ENCODE results near the gene C14orf132. TPM values are rescaled to one million over a fixed set of nuclear protein-coding genes. Genes with fewer than 3 reads are reported as not detected.
"Not testable (repeated sequence)": the region's sequence is repeated elsewhere in the genome, so short reads cannot be mapped to it uniquely, and the experiment has no call there.

C14orf132 gene
- total and polyA plus RNA-seq, 10 of the 15 experiments (the other 5 are each of a cell fraction or from before 2014, with no cell fraction given), result under 0.01 to 1.2 (median 0.03) TPM; not detected in 2

DNA sequence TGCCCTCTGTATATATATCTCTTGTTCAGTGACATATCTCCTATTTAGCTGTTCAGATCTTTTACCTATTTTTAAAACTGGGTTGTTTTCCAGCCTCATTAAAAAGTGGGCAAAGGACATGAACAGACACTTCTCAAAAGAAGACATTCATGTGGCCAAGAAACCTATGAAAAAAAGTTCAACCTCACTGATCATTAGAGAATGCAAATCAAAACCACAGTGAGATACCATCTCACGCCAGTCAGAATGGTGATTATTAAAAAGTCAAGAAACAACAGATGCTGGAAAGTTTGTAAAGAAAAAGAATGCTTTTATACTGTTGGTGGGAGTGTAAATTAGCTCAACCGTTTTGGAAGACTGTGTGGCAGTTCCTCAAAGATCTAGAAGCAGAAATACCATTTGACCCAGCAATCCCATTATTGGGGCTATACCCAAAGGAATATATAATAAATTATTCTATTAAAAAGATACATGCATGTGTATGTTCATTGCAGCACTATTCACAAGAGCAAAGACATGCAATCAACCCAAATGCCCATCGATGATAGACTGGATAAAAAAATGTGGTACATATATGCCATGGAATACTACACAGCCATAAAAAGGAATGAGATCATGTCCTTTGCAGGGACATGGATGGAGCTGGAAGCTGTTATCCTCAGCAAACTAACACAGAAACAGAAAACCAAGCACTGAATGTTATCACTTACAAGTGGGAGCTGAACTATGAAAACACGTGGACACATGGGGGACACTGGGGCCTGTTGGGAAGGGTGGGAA is 34.3 kb downstream of the C14orf132 start:
- H3K4me1 ChIP-seq (ENCODE audit: control insufficient read depth, insufficient read depth, low read length); H3K79me2 ChIP-seq (ENCODE audit: control insufficient read depth, insufficient read depth, low read length); DNase-seq (ENCODE audit: low read depth, low spot score); H3K9ac ChIP-seq (ENCODE audit: control insufficient read depth, insufficient read depth, low read length); in situ Hi-C loops (cut with MboI); H3K9me3 ChIP-seq (replicated peaks; ENCODE audit: control insufficient read depth, insufficient read depth, low read length); ATAC-seq; H3K4me2 ChIP-seq (ENCODE audit: control insufficient read depth, insufficient read depth); H3K4me3 ChIP-seq; H3K27ac ChIP-seq (ENCODE audit: control insufficient read depth, insufficient read depth); H2AFZ ChIP-seq (ENCODE audit: control insufficient read depth, low read depth, low read length); POLR2A ChIA-PET; H3K36me3 ChIP-seq (ENCODE audit: control insufficient read depth in 2 of 2, insufficient read depth in 2 of 2, low read length in 1 of 2); FAIRE-seq; BruUV-seq (replicated peaks); intact Hi-C loops (cut with micrococcal nuclease; ENCODE audit: unreplicated experiment); H3K27me3 ChIP-seq (replicated peaks in 1 of 2; ENCODE audit: control insufficient read depth in 2 of 2, insufficient read depth in 2 of 2, low read length in 1 of 2); H4K20me1 ChIP-seq (ENCODE audit: control insufficient read depth, insufficient read depth): not testable (repeated sequence)
- TF ChIP-seq DPF2 (IDR thresholded peaks at IDR 0.05) (peak; percentile 65; the same call in 1 of the 2 replicates), IKZF2 (IDR thresholded peaks at IDR 0.05) (peak; percentile 18 to 51; a peak in 2 of 4 replicates), ZNF24 (IDR thresholded peaks at IDR 0.05) (0 out of 2 replicates have a peak, but pooled peaks have one; percentile 9), NR2F1 (conservative IDR thresholded peaks at IDR 0.05) (peak; percentile 49; the same call in 1 of the 2 replicates), BMI1 (IDR thresholded peaks at IDR 0.05; ENCODE audit: borderline replicate concordance) (0 out of 2 replicates have a peak, but pooled peaks have one; percentile 40), MEF2B (IDR thresholded peaks at IDR 0.05; ENCODE audit: partially characterized antibody, poor library complexity, severe bottlenecking) (peak; percentile 41), IKZF1 (conservative IDR thresholded peaks at IDR 0.05) (peak; percentile 35; the same call in 1 of the 2 replicates), ATF7 (IDR thresholded peaks at IDR 0.05; ENCODE audit: low read depth) (0 out of 2 replicates have a peak, but pooled peaks have one; percentile 33), BCL11A (IDR thresholded peaks at IDR 0.05; ENCODE audit: low read depth, low read length) (peak; percentile 47; the same call in 1 of the 2 replicates), POU2F2 (IDR thresholded peaks at IDR 0.05; ENCODE audit: borderline replicate concordance, low read depth, low read length) (peak; percentile 43; the same call in 1 of the 3 replicates), MTA2 (IDR thresholded peaks at IDR 0.05; ENCODE audit: low read depth) (peak; percentile 98)
- TF ChIP-seq, protein P1, sequence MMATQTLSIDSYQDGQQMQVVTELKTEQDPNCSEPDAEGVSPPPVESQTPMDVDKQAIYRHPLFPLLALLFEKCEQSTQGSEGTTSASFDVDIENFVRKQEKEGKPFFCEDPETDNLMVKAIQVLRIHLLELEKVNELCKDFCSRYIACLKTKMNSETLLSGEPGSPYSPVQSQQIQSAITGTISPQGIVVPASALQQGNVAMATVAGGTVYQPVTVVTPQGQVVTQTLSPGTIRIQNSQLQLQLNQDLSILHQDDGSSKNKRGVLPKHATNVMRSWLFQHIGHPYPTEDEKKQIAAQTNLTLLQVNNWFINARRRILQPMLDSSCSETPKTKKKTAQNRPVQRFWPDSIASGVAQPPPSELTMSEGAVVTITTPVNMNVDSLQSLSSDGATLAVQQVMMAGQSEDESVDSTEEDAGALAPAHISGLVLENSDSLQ (IDR thresholded peaks at IDR 0.05), result peak; percentile 43; the same call in 1 of the 2 replicates
- TF ChIP-seq, protein P2, sequence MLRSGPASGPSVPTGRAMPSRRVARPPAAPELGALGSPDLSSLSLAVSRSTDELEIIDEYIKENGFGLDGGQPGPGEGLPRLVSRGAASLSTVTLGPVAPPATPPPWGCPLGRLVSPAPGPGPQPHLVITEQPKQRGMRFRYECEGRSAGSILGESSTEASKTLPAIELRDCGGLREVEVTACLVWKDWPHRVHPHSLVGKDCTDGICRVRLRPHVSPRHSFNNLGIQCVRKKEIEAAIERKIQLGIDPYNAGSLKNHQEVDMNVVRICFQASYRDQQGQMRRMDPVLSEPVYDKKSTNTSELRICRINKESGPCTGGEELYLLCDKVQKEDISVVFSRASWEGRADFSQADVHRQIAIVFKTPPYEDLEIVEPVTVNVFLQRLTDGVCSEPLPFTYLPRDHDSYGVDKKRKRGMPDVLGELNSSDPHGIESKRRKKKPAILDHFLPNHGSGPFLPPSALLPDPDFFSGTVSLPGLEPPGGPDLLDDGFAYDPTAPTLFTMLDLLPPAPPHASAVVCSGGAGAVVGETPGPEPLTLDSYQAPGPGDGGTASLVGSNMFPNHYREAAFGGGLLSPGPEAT (IDR thresholded peaks at IDR 0.05; ENCODE audit: low read depth), result 0 out of 2 replicates have a peak, but pooled peaks have one; percentile 27
- 43% methylated on average over 4 of the region's 4 CpGs for WGBS (ENCODE audit: insufficient coverage, insufficient replicate concordance, low lambda C conversion rate, missing lambda C conversion rate)
- ChIA-PET RAD21 (ENCODE audit: unreplicated experiment) (interaction anchor here (1.0 to 1.5 kb wide), 2 partner anchors 9 to 10 kb away, joined by 3 to 4 read pairs; no protein-coding TSS in a partner anchor), SMC1A (ENCODE audit: uncharacterized antibody, unreplicated experiment) (interaction anchor here (1.0 kb wide), 1 partner anchor 10 kb away, joined by 3 read pairs; no protein-coding TSS in a partner anchor), CTCF (interaction anchor here (0.7 to 1.3 kb wide), 2 partner anchors 16 to 25 kb away, joined by 3 read pairs; no protein-coding TSS in a partner anchor)
